ENCODE results near the gene ATAD5.
"Not testable (repeated sequence)": the region's sequence is repeated elsewhere in the genome, so short reads cannot be mapped to it uniquely, and the experiment has no call there.

The ATAD5 gene

DNA sequence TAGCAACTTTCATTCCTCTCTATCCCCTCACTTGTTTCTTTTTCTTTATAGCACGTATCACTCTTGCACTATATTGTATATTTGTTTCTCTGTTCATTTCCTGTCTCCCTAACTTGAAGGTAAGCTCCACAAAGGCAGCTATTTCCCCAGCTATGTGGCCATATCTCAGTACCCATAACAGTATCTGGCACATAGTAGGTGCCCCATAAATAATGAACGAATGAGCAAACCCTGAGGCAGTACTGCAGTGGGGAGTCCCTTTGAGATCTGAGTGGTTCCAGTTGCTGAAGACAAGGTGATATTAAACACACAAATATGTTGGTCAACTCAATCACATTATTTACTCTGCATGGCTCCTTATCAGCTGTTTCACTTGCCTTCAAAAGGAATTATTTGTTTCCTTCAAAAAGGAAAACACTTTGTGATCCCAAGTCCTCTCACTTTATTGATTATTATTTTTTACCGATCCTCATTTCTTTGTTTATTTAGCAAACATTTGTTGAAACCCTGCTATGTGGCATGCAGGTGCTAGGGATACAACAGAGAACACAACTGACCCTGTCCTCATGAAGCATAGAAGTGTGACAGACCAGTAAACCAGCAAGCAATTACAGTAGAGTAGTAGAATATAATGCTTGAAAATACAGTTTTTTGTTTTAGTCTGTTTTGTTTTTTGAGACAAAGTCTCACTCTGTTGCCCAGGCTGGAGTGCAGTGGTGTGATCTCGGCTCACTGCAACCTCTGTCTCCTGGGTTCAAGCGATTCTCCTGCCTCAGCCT, 84.3 kb downstream of the ATAD5 start:
- DNase-seq (ENCODE audit: low read depth, low spot score) = no peak

DNA sequence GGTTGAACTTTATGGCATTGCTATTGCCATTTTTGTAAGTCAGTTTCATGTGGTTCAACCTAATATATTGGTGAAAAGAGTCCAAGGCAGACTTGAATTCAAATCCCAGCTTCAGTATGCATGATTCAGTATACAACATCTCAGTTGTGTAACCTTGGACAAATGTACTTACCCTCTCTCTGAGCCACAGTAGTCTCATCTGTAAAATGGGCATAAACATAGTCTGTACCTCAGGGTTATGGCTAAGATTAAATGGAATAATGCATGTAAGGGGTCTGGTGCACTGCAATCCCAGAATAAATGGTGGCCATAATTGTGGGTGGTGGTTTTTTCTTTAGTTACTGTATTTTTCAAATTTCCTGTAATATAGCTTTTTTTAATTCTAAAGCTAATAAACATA, 85.3 kb downstream of the ATAD5 start:
- DNase-seq (ENCODE audit: low read depth, low spot score) = no peak

DNA sequence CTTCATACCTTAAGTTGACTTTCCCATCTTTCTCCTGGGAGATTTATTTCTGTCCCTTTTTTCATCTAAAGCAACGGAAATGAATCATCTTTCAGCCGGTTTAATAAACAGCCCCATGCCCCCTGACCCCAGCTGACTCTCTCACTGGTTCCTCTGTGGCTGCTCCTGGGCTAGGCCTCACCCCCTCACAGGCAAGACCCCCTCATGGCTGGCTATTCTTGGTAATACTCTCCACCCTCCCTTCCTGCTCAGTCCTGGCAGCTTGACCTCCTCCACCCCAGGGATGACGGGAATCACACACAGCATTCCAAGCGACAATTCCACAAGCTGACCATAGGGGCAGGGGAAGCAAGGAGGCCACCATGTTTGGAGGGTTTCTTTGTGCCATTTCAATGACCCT, 88.5 kb downstream of the ATAD5 start:
- DNase-seq (ENCODE audit: low read depth, low spot score) = no peak

DNA sequence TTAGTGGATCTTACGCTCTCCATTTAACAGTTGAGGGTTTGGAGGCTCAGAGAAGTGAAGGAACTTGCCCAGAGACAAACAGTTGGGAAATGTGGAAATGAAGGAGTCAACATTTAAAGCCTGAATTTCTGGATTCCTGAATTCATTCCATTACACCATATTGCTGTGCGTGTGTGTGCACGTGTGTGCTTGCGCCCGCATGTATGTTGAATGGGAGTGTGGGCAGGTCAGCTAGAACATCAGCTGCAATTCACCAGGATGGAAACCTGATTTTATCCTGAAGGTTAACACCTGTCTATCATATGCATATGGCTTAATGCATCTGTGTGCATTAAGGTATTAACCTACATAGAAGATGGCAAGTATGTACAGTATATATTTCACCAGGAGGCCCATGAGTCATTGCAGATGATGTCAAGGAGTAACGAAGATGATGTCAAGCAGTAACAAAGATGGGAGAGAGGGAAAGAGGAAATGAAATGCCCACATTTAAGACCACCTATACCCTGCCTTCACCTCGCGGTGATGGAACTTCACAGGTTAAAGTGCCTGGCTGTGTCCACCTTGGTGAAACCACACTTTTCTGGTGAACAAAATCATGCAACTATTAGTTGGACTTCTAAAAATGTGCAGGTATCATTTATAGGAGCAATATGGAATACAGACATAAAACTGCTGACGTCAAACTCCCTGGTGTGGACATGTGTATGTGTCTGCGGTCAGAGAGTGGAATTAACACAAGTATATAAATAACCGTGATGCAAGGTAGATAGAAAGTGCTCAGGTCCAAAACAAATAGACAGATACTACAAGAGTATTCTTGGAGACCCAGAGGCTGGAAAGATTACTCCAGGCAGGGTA, 89.1 kb downstream of the ATAD5 start:
- no peak for DNase-seq (ENCODE audit: low read depth, low spot score)

DNA sequence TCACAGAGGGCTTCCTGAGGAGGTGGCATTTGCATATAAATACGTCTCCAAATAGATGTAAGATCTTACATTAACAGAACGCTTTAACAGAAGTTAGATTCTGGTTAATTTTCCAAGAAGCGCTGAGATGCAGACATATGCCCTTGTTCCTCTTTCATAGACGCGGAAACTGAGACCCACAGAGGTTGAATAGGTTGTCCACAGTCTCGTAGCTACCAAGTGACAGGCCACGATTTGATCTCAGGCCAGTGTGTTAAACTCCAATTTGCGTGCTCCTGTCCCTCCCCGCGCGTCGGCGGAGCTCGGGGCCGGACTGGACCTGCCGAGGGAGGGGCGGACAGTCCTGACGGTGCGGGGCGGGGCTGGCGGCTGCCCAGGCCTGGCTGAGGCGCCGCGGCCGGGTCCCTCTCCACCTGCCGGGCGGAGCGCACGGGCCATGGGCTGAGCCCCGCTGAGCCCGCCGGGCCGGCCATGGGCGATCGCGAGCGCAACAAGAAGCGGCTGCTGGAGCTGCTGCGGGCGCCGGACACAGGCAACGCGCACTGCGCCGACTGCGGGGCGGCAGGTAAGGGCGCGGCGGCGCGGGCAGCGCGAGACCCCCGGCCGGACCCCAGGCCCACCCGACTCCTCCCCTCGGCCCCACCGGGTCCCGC, 89.9 kb downstream of the ATAD5 start, which contains the start of gene ADAP2:
ADAP2 (plus strand) TSS at position 402 of the 653 bp plus-strand sequence; CDS start at position 472, 70 bp downstream.
- no peak for DNase-seq (ENCODE audit: low read depth, low spot score)

DNA sequence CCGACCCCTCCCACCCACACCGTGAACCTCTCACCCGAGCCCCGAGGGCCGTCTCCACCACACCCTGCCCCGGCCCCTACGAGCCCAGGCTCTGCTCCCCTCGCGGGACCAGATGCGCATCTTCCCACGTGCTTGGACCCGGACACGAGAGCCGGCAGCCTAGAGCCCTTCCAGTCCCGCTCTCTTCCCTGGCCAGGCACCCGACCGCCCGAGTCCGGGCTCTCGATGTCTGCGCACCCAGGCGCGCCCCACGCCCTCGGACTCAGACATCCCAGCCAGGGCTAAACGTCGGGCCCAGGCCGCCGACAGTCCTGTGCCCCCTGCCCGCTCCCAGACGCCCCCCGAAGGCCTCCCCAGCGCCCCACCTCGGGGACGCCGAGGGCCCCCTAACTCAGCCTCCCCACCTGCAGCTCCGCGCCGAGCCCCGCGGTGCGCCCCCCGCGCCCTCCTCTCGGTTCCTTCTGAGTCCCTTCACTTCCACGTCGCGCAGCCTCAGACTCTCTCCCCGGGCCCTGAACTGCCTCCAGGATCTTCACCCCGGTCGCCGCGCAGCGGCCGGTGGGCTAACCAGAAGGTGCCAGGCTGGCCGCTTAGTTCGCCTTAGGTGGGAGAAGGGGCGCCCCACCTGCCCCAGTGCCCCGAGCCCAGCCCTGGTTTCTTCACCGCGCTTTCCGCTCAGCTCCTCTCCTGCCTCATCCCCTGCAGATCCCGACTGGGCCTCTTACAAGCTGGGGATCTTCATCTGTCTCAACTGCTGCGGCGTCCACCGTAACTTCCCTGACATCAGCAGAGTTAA, 90.7 kb downstream of the ATAD5 start:
- DNase-seq (ENCODE audit: low read depth, low spot score) = no peak

DNA sequence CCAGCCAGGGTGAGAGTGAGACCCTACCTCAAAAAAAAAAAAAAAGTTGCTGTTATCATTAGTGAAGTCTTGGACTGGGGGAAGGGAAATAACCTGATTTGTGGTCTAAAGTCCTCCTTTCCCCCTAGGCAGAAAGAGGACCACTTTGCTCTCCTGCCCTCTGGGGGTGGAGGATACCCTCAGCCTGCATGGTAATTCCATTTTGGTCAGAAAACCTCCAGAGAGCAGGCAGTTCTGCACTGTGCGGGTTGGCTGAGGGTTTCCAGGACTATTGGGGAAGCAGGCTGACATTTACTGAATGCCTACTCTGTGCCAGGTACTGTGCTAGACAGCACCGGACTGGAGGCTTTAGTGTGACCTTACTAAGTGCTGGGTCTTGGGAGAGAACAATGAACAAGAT, 92.6 kb downstream of the ATAD5 start:
- DNase-seq (ENCODE audit: low read depth, low spot score) = no peak

DNA sequence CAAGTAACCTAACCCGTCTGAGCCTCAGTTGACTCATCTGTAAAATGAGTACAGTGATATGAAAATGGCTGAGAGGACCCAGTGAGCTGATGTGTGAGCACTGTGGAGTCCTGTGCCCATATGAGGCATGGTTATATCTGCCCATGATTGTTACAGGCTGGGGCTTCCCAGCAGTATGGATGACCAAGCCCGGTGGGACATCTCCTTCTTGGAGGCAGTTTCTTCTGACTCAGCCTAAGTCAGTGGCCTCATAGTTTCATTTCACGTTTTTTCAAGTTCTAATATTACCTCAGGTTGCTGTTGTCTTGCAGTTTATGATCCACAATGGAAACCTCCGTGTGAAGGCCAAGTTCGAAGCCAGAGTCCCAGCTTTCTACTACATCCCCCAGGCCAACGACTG, 94.8 kb downstream of the ATAD5 start:
- DNase-seq (ENCODE audit: low read depth, low spot score) = no peak

DNA sequence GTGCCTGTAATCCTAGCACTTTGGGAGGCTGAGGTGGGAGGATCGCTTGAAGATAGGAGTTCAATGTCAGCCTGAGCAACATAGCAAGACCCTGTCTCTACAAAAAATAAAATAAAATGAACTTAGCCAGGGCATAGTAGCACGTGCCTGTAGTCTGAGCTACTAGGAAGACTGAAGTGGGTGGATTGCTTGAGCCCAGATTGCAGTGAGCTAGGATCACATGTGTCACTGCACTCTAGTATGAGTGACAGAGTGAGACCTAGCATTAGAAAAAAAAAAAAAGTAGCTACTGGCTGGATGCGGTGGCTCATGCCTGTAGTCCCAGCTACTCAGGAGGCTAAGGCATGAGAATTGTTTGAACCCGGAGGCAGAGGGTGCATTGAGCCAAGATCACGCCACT, 96.0 kb downstream of the ATAD5 start:
- DNase-seq (ENCODE audit: low read depth, low spot score) = no peak

DNA sequence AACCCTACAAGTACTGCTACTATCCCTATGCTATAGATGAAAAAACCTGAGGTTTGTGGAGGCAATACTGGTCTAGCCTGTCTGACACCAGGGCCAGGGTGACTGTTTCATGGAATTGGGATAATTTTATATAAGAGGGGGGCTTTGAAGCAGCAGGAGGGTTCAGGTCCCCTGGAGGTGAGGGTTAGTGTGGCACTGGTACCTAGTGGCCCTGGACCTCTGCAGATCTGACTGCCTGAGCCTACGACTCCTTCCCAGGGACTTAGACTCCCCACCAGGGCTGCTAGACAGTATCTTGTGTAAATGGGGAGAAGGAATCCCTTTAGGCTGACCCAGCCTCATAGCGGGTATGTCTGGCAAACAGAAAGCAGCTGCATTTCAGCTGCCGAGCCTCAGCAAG, 96.8 kb downstream of the ATAD5 start:
- DNase-seq (ENCODE audit: low read depth, low spot score) = no peak

DNA sequence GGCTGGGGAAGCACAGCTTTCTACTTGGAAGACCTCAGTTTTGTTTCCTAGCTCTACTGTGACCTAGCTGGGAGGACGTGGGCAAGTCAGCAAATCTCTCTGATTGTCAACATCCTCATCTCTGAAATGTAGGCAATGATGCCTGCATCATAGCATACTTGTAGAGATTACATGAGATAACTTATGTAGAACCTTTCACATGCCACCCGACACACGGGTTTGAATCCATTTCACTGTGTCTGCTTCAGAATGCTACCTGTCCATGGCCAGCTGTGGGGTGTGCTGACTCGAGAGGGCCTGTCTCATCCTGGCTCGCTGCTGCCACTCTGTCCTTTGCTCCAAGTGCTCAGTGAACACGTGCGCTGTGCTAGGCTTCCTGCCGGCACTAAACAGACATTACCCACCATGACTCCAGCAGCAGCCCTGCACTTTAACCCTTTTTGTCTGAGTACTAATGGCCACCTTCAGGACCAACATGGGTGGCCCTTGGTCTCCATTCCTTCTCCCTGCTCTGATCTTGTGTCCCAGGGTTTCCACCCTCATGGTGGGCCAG, 97.4 kb downstream of the ATAD5 start:
- DNase-seq (ENCODE audit: low read depth, low spot score) = no peak

DNA sequence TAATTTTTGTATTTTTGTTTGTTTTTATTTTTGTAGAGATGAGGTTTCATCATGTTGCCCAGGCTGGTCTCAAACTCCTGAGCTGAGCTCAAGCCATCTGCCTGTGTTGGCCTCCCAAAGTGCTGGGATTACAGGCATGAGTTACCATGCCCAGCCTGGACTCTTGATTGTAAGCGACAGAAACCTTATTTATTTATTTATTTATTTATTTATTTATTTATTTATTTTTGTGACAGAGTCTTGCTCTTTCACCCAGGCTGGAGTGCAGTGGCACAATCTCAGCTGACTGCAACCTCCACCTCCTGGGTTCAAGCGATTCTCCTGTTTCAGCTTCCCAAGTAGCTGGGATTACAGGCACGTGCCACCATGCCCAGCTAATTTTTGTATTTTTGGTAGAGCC, 98.1 kb downstream of the ATAD5 start:
- DNase-seq (ENCODE audit: low read depth, low spot score) = not testable (repeated sequence)

DNA sequence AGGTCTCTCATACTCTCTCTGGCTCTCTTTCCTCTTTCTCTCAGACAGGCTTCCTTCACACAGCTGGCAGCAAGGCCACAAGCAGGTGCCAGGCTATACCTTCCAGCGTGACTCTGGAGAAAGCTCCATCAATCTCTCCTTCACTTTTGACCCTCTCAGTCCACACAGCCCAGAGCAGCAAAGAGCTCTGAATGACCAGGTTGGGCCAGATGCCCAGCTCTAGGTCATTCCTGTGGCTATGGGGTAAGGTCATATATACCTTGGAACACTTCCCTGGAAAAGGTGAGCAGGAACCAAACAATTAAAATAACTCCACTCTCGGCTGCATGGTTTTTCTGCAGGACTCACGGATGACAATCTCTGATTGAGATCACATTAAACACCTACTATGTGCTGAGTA, 98.7 kb downstream of the ATAD5 start:
- DNase-seq (ENCODE audit: low read depth, low spot score) = no peak

DNA sequence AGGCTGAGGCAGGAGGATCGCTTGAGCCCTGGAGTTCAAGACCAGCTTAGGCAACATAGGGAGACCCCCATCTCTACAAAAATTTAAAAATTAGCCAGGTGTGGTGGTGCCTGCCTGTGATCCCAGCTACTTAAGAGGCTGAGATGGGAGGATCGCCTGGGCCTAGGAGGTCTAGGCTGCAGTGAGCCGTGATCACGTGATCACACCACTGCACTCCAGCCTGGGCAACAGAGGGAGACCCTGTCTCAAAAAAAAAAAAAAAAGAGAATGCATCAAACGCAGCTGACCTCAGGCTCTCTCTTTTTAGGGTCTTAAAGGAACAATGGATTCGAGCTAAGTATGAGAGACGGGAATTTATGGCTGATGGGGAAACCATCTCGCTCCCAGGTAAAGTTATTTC, 99.8 kb downstream of the ATAD5 start:
- not testable (repeated sequence) for DNase-seq (ENCODE audit: low read depth, low spot score)

DNA sequence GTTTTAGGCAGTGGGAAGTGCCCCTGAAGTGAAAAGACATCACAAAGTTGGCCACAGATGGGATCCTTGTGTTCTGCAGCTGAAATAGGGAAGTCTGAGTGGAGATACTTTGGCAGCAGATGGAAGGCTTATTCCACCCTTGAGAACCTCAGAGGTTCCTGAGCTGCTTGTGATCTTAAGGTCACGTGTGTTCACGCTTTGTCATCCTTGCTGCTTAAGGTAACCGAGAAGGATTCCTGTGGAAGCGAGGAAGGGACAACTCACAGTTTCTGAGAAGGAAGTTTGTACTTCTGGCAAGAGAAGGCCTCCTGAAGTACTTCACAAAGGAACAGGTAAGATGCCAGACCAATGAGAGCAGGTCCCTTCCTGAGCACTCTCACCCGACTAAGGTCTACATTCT, 102.2 kb downstream of the ATAD5 start:
- no peak for DNase-seq (ENCODE audit: low read depth, low spot score)

DNA sequence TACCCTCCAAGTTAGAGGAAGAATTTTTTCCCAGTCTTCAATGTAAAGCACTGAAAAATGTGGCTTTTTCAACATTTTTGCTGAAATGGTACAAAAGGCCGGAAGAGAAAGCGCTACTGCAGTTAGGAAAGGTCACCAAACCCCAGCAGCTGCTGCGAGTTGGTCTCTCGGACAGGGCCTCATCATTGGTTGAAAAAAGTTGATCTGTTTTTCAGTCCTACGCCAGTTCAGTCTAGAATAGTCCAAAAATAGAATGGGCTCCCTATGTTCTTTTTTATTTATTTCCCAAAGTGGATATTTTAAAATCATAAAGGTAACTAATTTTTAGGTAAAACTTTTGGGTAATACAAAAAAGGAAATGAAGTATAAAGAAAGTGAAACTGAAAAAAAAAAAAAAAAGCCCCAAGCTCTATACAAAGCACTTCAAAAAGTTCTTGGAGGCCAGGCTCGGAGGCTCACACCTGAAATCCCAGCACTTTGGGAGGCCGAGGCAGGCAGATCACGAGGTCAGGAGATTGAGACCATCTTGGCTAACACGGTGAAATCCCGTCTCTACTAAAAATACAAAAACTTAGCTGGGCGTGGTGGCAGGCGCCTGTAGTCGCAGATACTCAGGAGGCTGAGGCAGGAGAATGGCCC, 107.4 kb downstream of the ATAD5 start:
- no peak for DNase-seq (ENCODE audit: low read depth, low spot score)

DNA sequence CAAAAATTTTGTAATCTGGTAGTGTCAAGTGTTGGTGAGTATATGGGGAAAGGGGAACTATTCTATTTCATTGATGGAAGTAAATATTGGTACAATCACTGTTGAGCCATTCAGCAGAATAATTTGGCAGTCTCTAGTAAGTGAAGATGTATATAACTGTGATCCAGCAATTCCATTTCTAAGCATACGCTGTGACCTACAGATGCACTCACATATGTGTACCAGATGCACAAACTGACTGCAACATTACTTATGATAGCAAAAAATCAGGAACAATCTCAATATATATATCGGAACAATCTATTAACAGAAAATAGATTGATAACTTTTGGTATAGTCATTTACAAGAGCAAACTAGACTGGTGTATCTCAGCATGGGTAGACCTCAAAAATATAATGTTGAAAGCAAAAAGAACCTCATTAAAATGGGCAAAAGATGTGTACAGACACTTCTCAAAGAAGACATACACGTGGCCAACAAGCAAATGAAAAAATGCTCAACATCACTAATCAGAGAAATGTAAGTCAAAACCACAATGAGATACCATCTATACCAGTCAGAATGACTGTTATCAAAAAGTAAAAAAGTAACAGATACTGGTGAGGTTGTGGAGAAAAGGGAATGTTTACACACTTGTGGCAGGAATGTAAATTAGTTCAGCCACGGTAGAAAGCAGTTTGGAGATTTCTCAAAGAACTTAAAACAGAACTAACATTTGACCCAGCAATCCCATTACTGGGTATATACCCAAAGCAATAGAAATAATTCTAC, 110.7 kb downstream of the ATAD5 start:
- DNase-seq (ENCODE audit: low read depth, low spot score) = no peak
